Peyer's patch (tissue), 4 donors: Measurements from ENCODE around the gene PKP2.

Source experiments
- POLR2A ChIP-seq, 2 donors: fragments of 450-650 bp; IDR thresholded peaks; one replicate each; pipeline ENCODE4 v1.5.1; 2017; ENCODE audit warnings: antibody characterized with exemption in 2 of 2, mild to moderate bottlenecking in 2 of 2, moderate library complexity in 2 of 2
- TF ChIP-seq, protein P1 (sequence below), 6 experiments: fragments of 450-650 bp in 4 of 6; fragments of 200-600 bp in 2 of 6; sonication (generic) in 1 of 6; IDR thresholded peaks; one replicate each; pipeline ENCODE4 v1.5.1; 2017 to 2019; ENCODE audit warnings: antibody characterized with exemption in 6 of 6, mild to moderate bottlenecking in 3 of 6, moderate library complexity in 1 of 6

DNA sequence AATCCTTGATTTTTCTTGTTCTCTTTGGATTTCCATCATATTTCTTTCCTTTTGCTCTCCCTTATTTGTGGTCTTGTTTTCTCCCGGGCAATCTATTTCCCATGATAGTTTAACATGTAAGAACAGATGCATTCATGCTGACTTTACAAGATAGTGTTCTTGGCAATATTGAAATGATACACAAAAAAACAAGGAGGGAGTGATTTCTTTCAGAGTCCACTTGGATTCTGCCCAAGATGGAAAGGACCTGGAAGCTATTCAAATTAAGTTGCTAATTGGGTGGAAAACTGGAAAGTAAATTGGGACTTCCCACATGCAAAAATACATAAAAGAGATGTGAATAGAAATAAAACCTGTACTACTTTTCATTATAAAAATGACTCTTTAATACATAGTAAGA is 126.4 kb downstream of the PKP2 start:
- TF ChIP-seq, protein P1, sequence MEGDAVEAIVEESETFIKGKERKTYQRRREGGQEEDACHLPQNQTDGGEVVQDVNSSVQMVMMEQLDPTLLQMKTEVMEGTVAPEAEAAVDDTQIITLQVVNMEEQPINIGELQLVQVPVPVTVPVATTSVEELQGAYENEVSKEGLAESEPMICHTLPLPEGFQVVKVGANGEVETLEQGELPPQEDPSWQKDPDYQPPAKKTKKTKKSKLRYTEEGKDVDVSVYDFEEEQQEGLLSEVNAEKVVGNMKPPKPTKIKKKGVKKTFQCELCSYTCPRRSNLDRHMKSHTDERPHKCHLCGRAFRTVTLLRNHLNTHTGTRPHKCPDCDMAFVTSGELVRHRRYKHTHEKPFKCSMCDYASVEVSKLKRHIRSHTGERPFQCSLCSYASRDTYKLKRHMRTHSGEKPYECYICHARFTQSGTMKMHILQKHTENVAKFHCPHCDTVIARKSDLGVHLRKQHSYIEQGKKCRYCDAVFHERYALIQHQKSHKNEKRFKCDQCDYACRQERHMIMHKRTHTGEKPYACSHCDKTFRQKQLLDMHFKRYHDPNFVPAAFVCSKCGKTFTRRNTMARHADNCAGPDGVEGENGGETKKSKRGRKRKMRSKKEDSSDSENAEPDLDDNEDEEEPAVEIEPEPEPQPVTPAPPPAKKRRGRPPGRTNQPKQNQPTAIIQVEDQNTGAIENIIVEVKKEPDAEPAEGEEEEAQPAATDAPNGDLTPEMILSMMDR (IDR thresholded peaks at IDR 0.05): no peak
- TF ChIP-seq POLR2A (IDR thresholded peaks at IDR 0.05): no peak
